WTC11 (cell line): ENCODE data around the gene LDB3. TPM values are rescaled to one million over a fixed set of nuclear protein-coding genes. Genes with fewer than 3 reads are reported as not detected.

ENCODE experiments used
- ATAC-seq: fragments of 200-7000 bp; cut with Tn5 transposase; 2 replicates; pipeline ENCODE4 v1.10.0; 2021; ENCODE audit warnings: mild to moderate bottlenecking, moderate library complexity
- CTCF ChIA-PET: fragments of 300-600 bp; sonication (Branson Sonifier 250); formaldehyde crosslinking; loops from one replicate; lab custom pipeline; 2021; ENCODE audit warnings: antibody characterized with exemption; lab: Charles Lee
- POLR2A ChIA-PET: fragments of 350-600 bp; sonication (Branson Sonifier 250); formaldehyde crosslinking; loops from one replicate; lab custom pipeline; 2021; ENCODE audit warnings: antibody characterized with exemption; lab: Charles Lee
- DNase-seq: peaks from one replicate; pipeline ENCODE4 v3.0.0; 2021; ENCODE audit warnings: low spot score
- H3K27ac Mint-ChIP-seq: 2 replicates; pipeline ENCODE4 v1.8.0; 2021; ENCODE audit warnings: mixed read lengths
- H3K27me3 Mint-ChIP-seq: 2 replicates; pipeline ENCODE4 v1.8.0; 2021; ENCODE audit warnings: low read depth, mild to moderate bottlenecking, moderate library complexity, mixed read lengths
- H3K36me3 Mint-ChIP-seq: 2 replicates; pipeline ENCODE4 v1.8.0; 2021; ENCODE audit warnings: mixed read lengths
- H3K4me1 Mint-ChIP-seq: 2 replicates; pipeline ENCODE4 v1.8.0; 2022; ENCODE audit warnings: mixed read lengths
- H3K4me3 Mint-ChIP-seq: 2 replicates; pipeline ENCODE4 v1.8.0; 2021; ENCODE audit warnings: mild to moderate bottlenecking, moderate library complexity, mixed read lengths
- H3K9me3 Mint-ChIP-seq: 2 replicates; pipeline ENCODE4 v1.8.0; 2021; ENCODE audit warnings: mixed read lengths
- ATF3 ChIP-seq: sonication (generic); formaldehyde crosslinking; conservative IDR thresholded peaks from 2 replicates; pipeline ENCODE4 v1.8.1; 2022; ENCODE audit warnings: mild to moderate bottlenecking, missing genetic modification reagents
- CTCF ChIP-seq: fragments of 200-600 bp; IDR thresholded peaks from 2 replicates; pipeline ENCODE4 v1.8.0; 2022; ENCODE audit warnings: antibody characterized with exemption
- E2F4 ChIP-seq: sonication (generic); formaldehyde crosslinking; IDR thresholded peaks from 2 replicates; pipeline ENCODE4 v1.8.1; 2022; ENCODE audit warnings: low read depth, mild to moderate bottlenecking, moderate library complexity, missing genetic modification reagents, borderline replicate concordance
- ELF4 ChIP-seq: sonication (generic); formaldehyde crosslinking; IDR thresholded peaks from 2 replicates; pipeline ENCODE4 v1.8.1; 2022; ENCODE audit warnings: low read depth, mild to moderate bottlenecking, moderate library complexity, missing genetic modification reagents
- ERG ChIP-seq: fragments of 250-450 bp; sonication (Bioruptor Pico); IDR thresholded peaks from 2 replicates; pipeline ENCODE4 v1.8.0; 2021; ENCODE audit warnings: mild to moderate bottlenecking
- GTF2I ChIP-seq: fragments of 250-450 bp; sonication (Bioruptor Pico); conservative IDR thresholded peaks from 2 replicates; pipeline ENCODE4 v1.4.0; 2021; ENCODE audit warnings: mild to moderate bottlenecking
- HMGA2 ChIP-seq: fragments of 250-450 bp; sonication (Bioruptor Pico); IDR thresholded peaks from 2 replicates; pipeline ENCODE4 v1.4.0; 2021; ENCODE audit warnings: mild to moderate bottlenecking, moderate library complexity
- MXD4 ChIP-seq: fragments of 250-450 bp; sonication (Bioruptor Pico); IDR thresholded peaks from 2 replicates; pipeline ENCODE4 v1.8.0; 2021; ENCODE audit warnings: mild to moderate bottlenecking, moderate library complexity, borderline replicate concordance
- NFE2L1 ChIP-seq: sonication (generic); formaldehyde crosslinking; IDR thresholded peaks from 2 replicates; pipeline ENCODE4 v1.8.1; 2023; ENCODE audit warnings: missing genetic modification reagents
- NFYB ChIP-seq: sonication (generic); formaldehyde crosslinking; conservative IDR thresholded peaks from 2 replicates; pipeline ENCODE4 v1.8.0; 2022; ENCODE audit warnings: low read depth, missing genetic modification reagents
- OVOL2 ChIP-seq: fragments of 250-450 bp; sonication (Bioruptor Pico); IDR thresholded peaks from 2 replicates; pipeline ENCODE4 v1.9.0; 2021; ENCODE audit warnings: mild to moderate bottlenecking, borderline replicate concordance
- TCF7 ChIP-seq: sonication (generic); formaldehyde crosslinking; IDR thresholded peaks from 2 replicates; pipeline ENCODE4 v1.8.0; 2022; ENCODE audit warnings: mild to moderate bottlenecking, low read depth, missing genetic modification reagents, moderate library complexity
- ZBTB21 ChIP-seq: sonication (generic); formaldehyde crosslinking; IDR thresholded peaks from 2 replicates; pipeline ENCODE4 v1.8.1; 2023; ENCODE audit warnings: mild to moderate bottlenecking, missing genetic modification reagents, borderline replicate concordance
- ZBTB43 ChIP-seq: sonication (generic); formaldehyde crosslinking; IDR thresholded peaks from 2 replicates; pipeline ENCODE4 v1.8.1; 2023; ENCODE audit warnings: mild to moderate bottlenecking, missing genetic modification reagents
- ZNF219 ChIP-seq: sonication (generic); formaldehyde crosslinking; IDR thresholded peaks from 2 replicates; pipeline ENCODE4 v1.8.0; 2023; ENCODE audit warnings: missing genetic modification reagents, mild to moderate bottlenecking, borderline replicate concordance
- ZNF416 ChIP-seq: fragments of 250-450 bp; sonication (Bioruptor Pico); IDR thresholded peaks from 2 replicates; pipeline ENCODE4 v1.9.0; 2021; ENCODE audit warnings: mild to moderate bottlenecking, inconsistent platforms
- total RNA-seq: library from RNA; stranded (reverse); gene quantifications from 3 replicates; pipeline ENCODE4 v1.2.3, GENCODE V29; 2021

Gene LDB3
- total RNA-seq, 1 experiment from 2014 or later, result 0.42 TPM

- ChIA-PET POLR2A (interaction anchor here (0.5 kb wide), 1 partner anchor 263 kb away, joined by 3 read pairs; no protein-coding TSS in a partner anchor), CTCF (no interaction called here)
- ATAC-seq (no peak), DNase-seq (no peak)
- Mint-ChIP-seq H3K27me3 (no peaks in the 10 kb centered on the region), H3K9me3 (no peaks in the 10 kb centered on the region), H3K4me1 (no peaks in the 10 kb centered on the region), H3K36me3 (no peaks in the 10 kb centered on the region), H3K4me3 (no peak overlapping the region), H3K27ac (no peak overlapping the region)
- TF ChIP-seq GTF2I (CRISPR knock-in tag) (no peak), ZNF219 (no peak), NFYB (CRISPR knock-in tag) (no peak), ATF3 (CRISPR knock-in tag) (no peak), ZBTB43 (CRISPR knock-in tag) (no peak), ZNF416 (CRISPR knock-in tag) (no peak), OVOL2 (CRISPR knock-in tag) (no peak), TCF7 (CRISPR knock-in tag) (no peak), ERG (CRISPR knock-in tag) (no peak), E2F4 (CRISPR knock-in tag) (no peak)
Observed at GRCh38 chr10:86658261-86658741, 10.0 kb upstream of the LDB3 start.

- TF ChIP-seq CTCF, result no peak
- no peak for TF ChIP-seq ZBTB21
- TF ChIP-seq ELF4 (CRISPR knock-in tag), result no peak
- TF ChIP-seq NFE2L1 (CRISPR knock-in tag), result no peak
- no peak for TF ChIP-seq HMGA2 (CRISPR knock-in tag)
- no peak for TF ChIP-seq E2F4 (CRISPR knock-in tag)
- TF ChIP-seq MXD4 (CRISPR knock-in tag), result no peak
- POLR2A ChIA-PET, result interaction anchor here (0.5 kb wide), 1 partner anchor 264 kb away, joined by 3 read pairs; no protein-coding TSS in a partner anchor
- DNase-seq, result no peak
Observed at GRCh38 chr10:86658751-86659150, 9.6 kb upstream of the LDB3 start.

More at GRCh38 chr10:86658751-86659150, 9.6 kb upstream of the LDB3 start:
- H3K4me3 Mint-ChIP-seq, result no peak overlapping the region
- CTCF ChIA-PET, result no interaction called here
- no peak overlapping the region for H3K27ac Mint-ChIP-seq
- no peaks in the 10 kb centered on the region for H3K4me1 Mint-ChIP-seq
- H3K36me3 Mint-ChIP-seq, result no peaks in the 10 kb centered on the region
- no peak for ATAC-seq
- no peaks in the 10 kb centered on the region for H3K9me3 Mint-ChIP-seq
- H3K27me3 Mint-ChIP-seq, result no peaks in the 10 kb centered on the region
